OCI-LY3 (cell line): ENCODE results near the gene CCNA1.

Experiments used
- H2AFZ ChIP-seq: fragments of 200-600, 300-600 bp; shearing (Covaris generic); 2 replicates; pipeline ENCODE4 v1.6.0; 2014; ENCODE audit warnings: antibody characterized with exemption, low read depth, low read length
- H3K27ac ChIP-seq: fragments of 200-600, 300-600 bp; sonication (generic); 2 replicates; pipeline ENCODE4 v1.5.1; 2014; ENCODE audit warnings: mild to moderate bottlenecking, low read length, moderate library complexity, mixed read lengths
- H3K27me3 ChIP-seq: fragments of 200-600, 300-600 bp; sonication (generic); 2 replicates; pipeline ENCODE4 v1.6.1; 2014; ENCODE audit warnings: low read depth, low read length, mixed read lengths
- H3K36me3 ChIP-seq: fragments of 200-600, 300-600 bp; sonication (generic); replicated peaks from 2 replicates; pipeline ENCODE3; 2014; ENCODE audit warnings: low read depth, low read length, mixed read lengths
- H3K4me1 ChIP-seq: fragments of 300-600, 200-600 bp; sonication (generic); 2 replicates; pipeline ENCODE4 v1.6.1; 2014; ENCODE audit warnings: low read length, mixed read lengths
- H3K4me2 ChIP-seq: fragments of 200-600, 300-600 bp; sonication (generic); 2 replicates; pipeline ENCODE4 v1.6.1; 2014; ENCODE audit warnings: low read length, mixed read lengths
- H3K4me3 ChIP-seq: fragments of 300-600, 200-600 bp; sonication (generic); 2 replicates; pipeline ENCODE4 v1.5.1; 2014; ENCODE audit warnings: antibody characterized with exemption, mild to moderate bottlenecking, low read length, moderate library complexity
- H3K79me2 ChIP-seq: fragments of 300-600, 200-600 bp; shearing (Covaris generic); 2 replicates; pipeline ENCODE4 v1.6.1; 2014; ENCODE audit warnings: mild to moderate bottlenecking, low read length, mixed read lengths
- H3K9ac ChIP-seq: fragments of 300-600, 200-600 bp; shearing (Covaris generic); 2 replicates; pipeline ENCODE4 v1.6.0; 2014; ENCODE audit warnings: mild to moderate bottlenecking, low read length, moderate library complexity
- H3K9me3 ChIP-seq: fragments of 200-600, 300-600 bp; shearing (Covaris generic); 2 replicates; pipeline ENCODE4 v1.6.1; 2014; ENCODE audit warnings: low read length, mixed read lengths; ENCODE audit not compliant: insufficient read depth
- H4K20me1 ChIP-seq: fragments of 200-600, 300-600 bp; sonication (generic); 2 replicates; pipeline ENCODE4 v1.6.1; 2016; ENCODE audit warnings: low read length, mixed read lengths; ENCODE audit not compliant: insufficient read depth
- CTCF ChIP-seq: fragments of 200-600, 300-600 bp; sonication (generic); IDR thresholded peaks from 2 replicates; pipeline ENCODE4 v1.5.1; 2014; ENCODE audit warnings: antibody characterized with exemption, low read length, low read depth
- EZH2phosphoT487 ChIP-seq: fragments of 200-600 bp; shearing (Covaris generic); IDR thresholded peaks from 2 replicates; pipeline ENCODE4 v1.6.1; 2018; ENCODE audit warnings: antibody characterized with exemption, mixed run types, low read depth

Gene CCNA1

DNA sequence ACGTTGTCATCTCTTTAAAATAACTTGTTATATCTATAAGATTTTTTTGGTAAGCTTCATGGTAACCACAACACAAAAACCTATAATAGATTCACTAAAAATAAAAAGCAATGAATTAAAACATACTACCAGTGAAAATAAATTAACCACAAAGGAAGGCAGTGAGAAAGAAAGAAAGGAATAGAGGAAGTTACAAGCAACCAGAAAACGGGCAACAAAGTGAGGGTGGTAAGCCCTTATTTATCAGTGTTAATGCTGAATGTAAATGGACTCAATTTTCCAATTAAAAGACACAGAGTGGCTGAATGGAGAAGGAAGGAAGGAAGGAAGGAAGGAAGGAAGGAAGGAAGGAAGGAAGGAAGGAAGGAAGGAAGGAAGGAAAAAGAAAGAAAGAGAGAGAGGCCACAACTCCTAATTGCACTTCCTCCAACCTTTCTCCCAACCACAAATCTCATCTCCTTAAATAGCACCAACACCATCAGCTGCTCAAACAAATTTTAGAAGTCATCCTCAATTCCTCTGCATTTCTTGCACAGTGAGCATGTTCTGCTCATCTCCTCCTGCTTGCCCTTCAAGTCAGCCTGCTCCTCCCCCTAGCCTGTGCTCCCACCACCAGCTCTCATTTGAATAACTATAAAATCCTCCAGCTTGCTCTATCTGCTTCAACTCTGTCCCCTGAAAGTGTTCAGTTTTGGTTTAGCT lies 48.6 kb downstream of the CCNA1 start:
- Histone ChIP-seq H3K4me2 (no peak overlapping the region), H3K27me3 (no peaks in the 10 kb centered on the region), H2AFZ (no peak overlapping the region), H3K4me3 (no peak overlapping the region), H3K9ac (no peak overlapping the region), H3K36me3 (no peaks in the 10 kb centered on the region), H3K27ac (no peak overlapping the region), H4K20me1 (no peaks in the 10 kb centered on the region), H3K4me1 (peaks cover 9% of the 10 kb centered on the region; the same call in 1 of the 2 replicates), H3K9me3 (peaks cover 12% of the 10 kb centered on the region; the same call in 1 of the 2 replicates), H3K79me2 (no peaks in the 10 kb centered on the region)
- TF ChIP-seq CTCF (no peak), EZH2phosphoT487 (no peak)

GRCh38 chr13:36490055-36490454 lies 57.8 kb downstream of the CCNA1 start:
- H2AFZ ChIP-seq, result no peak overlapping the region
- no peaks in the 10 kb centered on the region for H3K4me1 ChIP-seq
- no peak overlapping the region for H3K4me3 ChIP-seq
- no peaks in the 10 kb centered on the region for H3K9me3 ChIP-seq
- H3K27ac ChIP-seq, result no peak overlapping the region
- no peak overlapping the region for H3K4me2 ChIP-seq
- no peak overlapping the region for H3K9ac ChIP-seq
- TF ChIP-seq CTCF (no peak), EZH2phosphoT487 (no peak)
- no peaks in the 10 kb centered on the region for H4K20me1 ChIP-seq
- H3K36me3 ChIP-seq, result no peaks in the 10 kb centered on the region
- no peaks in the 10 kb centered on the region for H3K79me2 ChIP-seq
- peaks cover 6% of the 10 kb centered on the region; the same call in 1 of the 2 replicates for H3K27me3 ChIP-seq
